ENCODE measurements around the gene LMBR1.
A peak's percentile ranks its signal among the peaks of the same experiment; 100 is the strongest.

GRCh38 chr7:156650042-156650441 is 242.9 kb downstream of the LMBR1 start:
- TF ChIP-seq CTCF (IDR thresholded peaks at IDR 0.05) (peak in 5 of 7 experiments; percentile 33 to 77 (median 49)), POLR2A (IDR thresholded peaks at IDR 0.05) (no peak)
